Measurements from ENCODE around the gene GSTM4.
A peak's percentile ranks its signal among the peaks of the same experiment; 100 is the strongest.

The GSTM4 gene

DNA sequence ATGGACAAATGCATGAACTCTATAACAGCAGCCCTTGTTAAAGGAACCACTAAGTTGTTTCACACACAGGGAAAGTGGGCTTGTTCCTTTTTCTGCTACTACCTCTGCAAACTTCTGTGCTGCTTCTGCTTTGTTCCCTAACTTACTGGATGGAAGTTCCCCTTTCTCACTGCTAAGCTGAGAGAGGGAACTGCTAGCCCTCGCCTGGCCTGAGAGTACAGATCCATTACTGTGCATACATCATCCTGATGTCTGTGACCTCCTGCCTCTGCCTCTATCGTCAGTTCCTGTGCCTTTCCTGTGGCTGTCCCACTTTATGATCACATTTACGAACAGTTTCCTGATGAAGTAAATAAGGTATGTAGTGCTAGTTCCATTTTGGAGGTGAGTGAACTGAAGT lies 40.0 kb upstream of the GSTM4 start:
- TF ChIP-seq CTCF (IDR thresholded peaks at IDR 0.05; ENCODE audit: low read depth, low read length) = no peak
- Histone ChIP-seq H3K36me3 (no peaks in the 10 kb centered on the region; the same call in 1 of the 2 replicates), H3K27me3 (ENCODE audit: insufficient read depth, low read depth, severe bottlenecking) (no peaks in the 10 kb centered on the region), H3K9me3 (ENCODE audit: severe bottlenecking) (no peaks in the 10 kb centered on the region), H3K27ac (no peak overlapping the region), H3K4me3 (ENCODE audit: low read depth, low read length) (no peak overlapping the region)
- DNase-seq = no peak

DNA sequence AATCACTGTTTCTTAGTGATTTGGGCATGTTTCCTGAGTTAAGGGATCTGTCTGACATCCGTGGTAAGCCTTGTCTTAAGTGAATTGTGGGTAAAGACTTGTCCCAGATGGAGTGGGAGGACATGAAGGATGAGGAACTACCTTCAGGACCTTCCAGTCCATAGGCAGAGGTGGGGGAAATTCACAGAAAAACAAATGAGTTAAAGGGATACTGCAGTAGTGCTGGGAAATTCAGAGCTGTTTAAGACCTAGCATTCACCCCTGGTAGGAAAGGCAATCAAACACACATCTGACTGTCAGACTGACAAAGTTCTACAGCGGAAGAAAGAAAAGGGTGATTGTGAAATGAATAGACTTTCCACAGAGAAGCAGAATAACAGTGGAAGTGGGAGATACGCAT lies 39.5 kb upstream of the GSTM4 start:
- no peak overlapping the region for H3K27ac ChIP-seq
- no peak overlapping the region for H3K4me3 ChIP-seq (ENCODE audit: low read depth, low read length)
- H3K27me3 ChIP-seq (ENCODE audit: insufficient read depth, low read depth, severe bottlenecking) = no peaks in the 10 kb centered on the region
- no peaks in the 10 kb centered on the region; the same call in 1 of the 2 replicates for H3K36me3 ChIP-seq
- no peak for TF ChIP-seq CTCF (IDR thresholded peaks at IDR 0.05; ENCODE audit: low read depth, low read length)
- no peak for DNase-seq
- H3K9me3 ChIP-seq (ENCODE audit: severe bottlenecking) = no peaks in the 10 kb centered on the region

DNA sequence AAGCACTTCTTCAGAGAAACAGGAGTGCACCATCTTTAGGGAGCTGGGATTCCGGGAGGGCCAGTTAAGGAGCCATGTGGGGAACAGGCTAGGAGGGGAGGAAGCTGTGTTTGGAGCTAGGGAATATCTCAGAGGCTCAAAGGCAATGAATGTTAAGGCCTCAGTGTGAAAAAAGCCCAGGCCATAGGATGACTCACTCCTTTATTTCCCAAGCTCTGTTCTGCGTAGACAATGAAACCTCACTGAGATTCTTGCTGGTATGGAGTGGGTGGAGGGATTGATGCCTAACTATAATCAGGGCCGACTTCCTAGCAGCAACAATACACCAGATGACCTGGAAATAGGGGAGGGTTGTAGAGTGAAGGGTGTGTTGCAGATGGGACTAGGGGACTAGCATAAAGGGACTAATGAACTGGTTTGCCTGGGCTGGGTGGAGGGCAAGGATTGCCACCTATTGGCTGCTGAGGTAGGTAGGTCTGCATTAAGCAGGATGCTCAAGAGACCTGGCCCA lies 38.6 kb upstream of the GSTM4 start:
- peak; percentile 65 for DNase-seq
- peak overlapping the region; percentile 27; the same call in 1 of the 2 replicates for H3K27ac ChIP-seq

GRCh38 chr1:109618661-109619575 lies 37.0 kb upstream of the GSTM4 start:
- Histone ChIP-seq H3K27ac (peak overlapping the region; percentile 75), H3K9me3 (ENCODE audit: severe bottlenecking) (no peaks in the 10 kb centered on the region), H3K27me3 (ENCODE audit: insufficient read depth, low read depth, severe bottlenecking) (no peaks in the 10 kb centered on the region), H3K4me3 (ENCODE audit: low read depth, low read length) (peak overlapping the region; percentile 94), H3K36me3 (peaks cover 9% of the 10 kb centered on the region)
- DNase-seq = no peak
- TF ChIP-seq CTCF (IDR thresholded peaks at IDR 0.05; ENCODE audit: low read depth, low read length) = no peak

More for the DNA sequence above, 38.6 kb upstream of the GSTM4 start:
- no peaks in the 10 kb centered on the region for H3K9me3 ChIP-seq (ENCODE audit: severe bottlenecking)
- H3K36me3 ChIP-seq = peaks cover 6% of the 10 kb centered on the region
- peak; percentile 51 for TF ChIP-seq CTCF (IDR thresholded peaks at IDR 0.05; ENCODE audit: low read depth, low read length)
- no peak overlapping the region for H3K4me3 ChIP-seq (ENCODE audit: low read depth, low read length)
- H3K27me3 ChIP-seq (ENCODE audit: insufficient read depth, low read depth, severe bottlenecking) = no peaks in the 10 kb centered on the region

- Histone ChIP-seq H3K27me3 (ENCODE audit: insufficient read depth, low read depth, severe bottlenecking) (no peaks in the 10 kb centered on the region), H3K27ac (peak within 1 kb of the TSS; percentile 75), H3K9me3 (ENCODE audit: severe bottlenecking) (no peaks in the 10 kb centered on the region), H3K4me3 (ENCODE audit: low read depth, low read length) (peak within 1 kb of the TSS; percentile 94), H3K36me3 (peaks cover 10% of the 10 kb centered on the region)
- no peak for TF ChIP-seq CTCF (IDR thresholded peaks at IDR 0.05; ENCODE audit: low read depth, low read length)
- peak; percentile 90 for DNase-seq
Measured at GRCh38 chr1:109619576-109620400, 36.1 kb upstream of the GSTM4 start, which contains the start of the genes AMPD2 and GNAT2. Gene AMPD2, plus strand, starts transcription at chr1:109619837. Its CDS starts 1,339 bp downstream, at chr1:109621176. Gene GNAT2, minus strand, starts transcription at chr1:109619616. Its CDS starts 6,746 bp downstream, at chr1:109612870.
